Esophagus mucosa (tissue), 1 donor: ENCODE results near the gene CCR7. TPM values are rescaled to one million over a fixed set of nuclear protein-coding genes. Genes with fewer than 3 reads are reported as not detected.

Experiments used
- ATAC-seq: fragments of 200-7000 bp; cut with Tn5 transposase; one replicate; pipeline ENCODE4 v1.9.1; 2020
- total RNA-seq: library from RNA; stranded (reverse); gene quantifications from one replicate; pipeline ENCODE4 v1.2.4, GENCODE V29; 2023
- donor health status: DM: yes; HTN: yes; CAD: no.

The CCR7 gene
- total RNA-seq, 1 donor from 2014 or later: 0.48 TPM

DNA sequence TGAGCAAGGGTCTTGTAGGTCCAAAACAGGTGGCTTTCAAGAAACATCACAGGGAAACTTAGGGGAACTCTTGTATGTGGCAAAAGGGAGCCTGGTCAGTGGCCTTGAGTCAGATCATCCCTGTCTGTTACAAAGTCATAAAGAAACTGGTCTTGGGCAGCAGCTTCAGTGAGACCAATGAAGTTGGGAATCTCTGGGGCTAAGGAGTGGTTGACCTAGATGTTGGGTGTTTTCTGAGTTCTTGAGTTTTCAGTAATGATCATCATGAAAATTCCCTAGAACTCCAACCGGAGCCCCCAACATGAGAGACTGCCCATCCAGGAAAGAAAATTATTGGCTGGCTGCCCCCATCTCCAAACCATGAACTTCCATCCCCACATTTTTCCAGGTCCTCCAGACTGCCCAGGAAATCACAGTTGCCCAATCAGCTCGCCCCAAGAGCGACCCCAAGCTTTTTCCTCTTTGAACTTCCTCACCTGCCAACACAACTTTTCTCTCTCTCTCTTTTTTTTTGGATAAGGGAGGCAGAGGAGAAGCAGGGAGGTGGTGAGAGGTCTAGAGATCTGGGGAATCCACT, 3.9 kb downstream of the CCR7 start:
- ATAC-seq: no peak

DNA sequence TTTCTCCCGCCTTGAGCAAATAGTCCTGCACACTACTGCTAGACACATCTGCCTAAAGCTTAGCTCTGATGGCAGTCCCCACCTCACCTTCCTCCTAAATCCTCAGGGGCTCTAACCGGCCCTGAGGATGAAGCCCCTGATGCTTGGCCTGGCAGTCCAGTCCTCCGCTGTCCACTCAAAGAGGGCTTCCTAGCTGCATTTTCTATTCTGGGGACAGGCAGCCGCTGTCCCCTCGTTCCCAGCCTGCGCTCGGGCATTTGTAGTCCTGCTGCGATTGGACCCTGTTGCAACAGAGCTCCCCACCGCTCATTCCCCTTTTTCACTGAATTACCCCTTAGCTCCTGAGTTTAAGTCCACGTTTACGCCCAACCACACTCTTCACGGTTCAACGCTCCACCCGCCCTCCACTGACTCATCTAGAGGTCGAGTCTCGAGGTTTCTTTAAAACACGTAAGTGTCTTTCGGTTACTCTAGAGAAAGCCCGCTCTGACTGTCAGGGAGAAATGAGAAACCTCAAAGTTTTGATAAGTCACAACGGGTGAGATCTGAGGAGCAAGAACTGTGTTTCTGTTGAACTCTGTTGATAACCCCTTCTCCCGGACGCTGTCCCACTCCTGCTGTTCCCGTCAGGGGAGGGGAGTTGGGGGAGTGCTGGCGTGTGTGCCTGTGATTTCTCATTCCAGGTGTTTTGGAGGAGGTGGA, 4.5 kb downstream of the CCR7 start:
- peak; percentile 48 for ATAC-seq

DNA sequence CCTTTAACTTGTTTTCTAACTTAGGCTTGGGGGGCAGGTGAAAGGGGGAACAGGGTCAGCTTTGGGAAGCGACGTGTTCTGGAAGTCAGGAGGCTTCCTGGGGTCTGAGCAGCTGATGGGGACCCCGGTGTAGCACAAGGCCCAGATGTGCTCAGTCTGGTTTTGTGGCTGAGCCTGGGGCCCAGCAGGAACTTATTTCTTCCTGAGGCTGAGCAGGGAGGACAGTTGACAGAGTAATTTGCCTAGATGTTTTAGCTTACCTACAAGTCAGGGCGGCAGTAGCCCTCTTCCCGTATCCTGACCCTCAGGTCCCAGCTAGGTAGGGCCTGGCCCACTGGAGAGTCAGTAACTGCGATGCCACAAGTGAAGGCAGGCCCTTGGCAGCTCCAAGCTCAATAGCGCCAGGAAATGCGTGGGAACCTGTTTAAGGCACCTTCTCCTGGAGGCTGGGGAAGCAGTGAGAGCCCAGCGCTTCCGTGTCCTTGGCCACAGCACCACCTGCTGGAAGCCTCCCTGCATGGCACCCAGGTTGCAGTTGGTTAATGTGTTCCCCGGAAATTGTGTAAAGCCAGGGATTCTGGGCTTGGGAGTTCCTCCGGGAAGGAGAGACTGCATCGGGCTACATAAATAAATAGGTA, 5.2 kb downstream of the CCR7 start:
- peak; percentile 90 for ATAC-seq

GRCh38 chr17:40559564-40559916, 5.7 kb downstream of the CCR7 start:
- ATAC-seq: no peak

GRCh38 chr17:40558890-40559563, 6.2 kb downstream of the CCR7 start:
- no peak for ATAC-seq

GRCh38 chr17:40558300-40558889, 6.9 kb downstream of the CCR7 start:
- no peak for ATAC-seq

- no peak for ATAC-seq
These were observed 7.6 kb downstream of the CCR7 start for GRCh38 chr17:40557531-40558299.

DNA sequence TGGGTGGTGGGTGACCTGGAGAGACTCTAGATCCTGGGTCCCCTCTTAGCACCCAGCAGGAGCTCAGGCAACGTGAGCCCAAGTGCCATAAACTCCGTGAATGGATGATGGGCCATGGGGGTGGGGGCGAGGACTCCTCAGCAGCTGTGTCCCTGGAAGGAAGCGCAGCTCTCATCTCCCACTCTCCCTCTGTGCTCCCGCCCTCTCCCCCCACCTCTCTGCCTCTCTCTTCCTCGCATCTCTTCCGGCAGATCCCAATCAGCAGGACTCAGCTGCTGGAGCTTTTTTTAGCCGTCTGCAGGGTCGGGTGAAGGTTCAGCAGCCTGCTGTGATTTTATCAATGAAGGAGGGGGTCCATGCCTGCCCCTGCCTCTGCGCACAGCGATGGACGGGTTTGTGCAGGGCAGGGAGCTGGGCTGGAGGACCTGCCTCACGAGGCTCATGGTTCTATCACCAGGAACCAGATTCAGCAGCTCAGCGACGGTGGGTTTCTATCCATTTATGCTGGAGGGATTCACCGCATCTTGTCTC, 8.3 kb downstream of the CCR7 start:
- no peak for ATAC-seq

DNA sequence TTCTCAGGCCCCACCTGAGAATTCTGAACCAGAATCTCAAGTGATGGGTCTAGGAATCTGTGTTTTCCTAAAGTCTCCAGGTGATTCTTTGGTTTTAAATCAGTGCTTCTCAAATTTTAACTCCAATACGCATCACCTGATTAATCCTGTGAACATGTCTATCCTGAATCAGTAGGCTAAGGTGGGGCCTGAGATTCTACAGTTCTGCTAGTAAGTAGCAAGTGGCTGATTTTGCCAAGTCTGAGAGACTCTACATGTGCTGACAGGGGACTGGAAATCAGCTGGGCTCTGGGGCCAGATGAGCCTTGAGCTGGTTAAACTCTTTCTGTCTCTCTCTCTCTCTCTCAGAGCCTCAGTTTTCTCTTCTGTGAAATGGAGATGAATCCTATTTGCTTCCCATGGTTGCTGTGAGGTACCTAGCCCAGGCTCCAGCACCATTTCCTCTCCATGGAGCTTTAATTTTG, 9.0 kb downstream of the CCR7 start:
- ATAC-seq: no peak

DNA sequence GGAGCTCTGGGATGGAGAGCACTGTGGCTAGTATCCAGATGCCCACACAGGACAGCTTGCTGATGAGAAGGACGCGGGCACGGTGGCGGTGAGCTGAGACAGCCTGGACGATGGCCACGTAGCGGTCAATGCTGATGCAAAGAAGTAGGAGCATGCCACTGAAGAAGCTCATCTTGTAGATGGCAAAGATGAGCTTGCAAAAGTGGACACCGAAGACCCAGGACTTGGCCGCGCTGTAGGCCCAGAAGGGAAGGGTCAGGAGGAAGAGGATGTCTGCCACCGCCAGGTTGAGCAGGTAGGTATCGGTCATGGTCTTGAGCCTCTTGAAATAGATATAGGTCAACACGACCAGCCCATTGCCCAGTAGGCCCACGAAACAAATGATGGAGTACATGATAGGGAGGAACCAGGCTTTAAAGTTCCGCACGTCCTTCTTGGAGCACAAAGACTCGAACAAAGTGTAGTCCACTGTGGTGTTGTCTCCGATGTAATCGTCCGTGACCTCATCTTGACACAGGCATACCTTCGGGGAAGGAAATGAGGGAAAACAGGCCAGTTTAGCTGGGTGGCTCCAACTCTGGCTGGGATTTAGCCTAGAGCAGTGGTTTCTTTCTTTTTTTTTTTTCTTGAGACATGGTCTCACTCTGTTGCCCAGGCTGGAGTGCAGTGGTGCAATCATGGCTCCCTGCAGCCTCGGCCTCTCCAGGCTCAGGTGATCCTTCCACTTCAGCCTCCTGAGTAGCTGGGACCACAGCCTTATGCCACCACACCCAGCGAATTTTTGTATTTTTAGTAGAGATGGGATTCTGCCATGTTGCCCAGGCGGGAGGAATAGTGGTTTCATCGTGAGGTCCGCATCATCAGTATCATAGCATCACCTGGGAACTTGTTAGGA, 9.7 kb downstream of the CCR7 start:
- ATAC-seq: no peak

GRCh38 chr17:40554646-40555295, 10.5 kb downstream of the CCR7 start:
- ATAC-seq: no peak

GRCh38 chr17:40553694-40554534, 11.4 kb downstream of the CCR7 start:
- no peak for ATAC-seq

- no peak for ATAC-seq
These were observed 12.2 kb downstream of the CCR7 start for GRCh38 chr17:40552806-40553693.

GRCh38 chr17:40551879-40552768, 13.1 kb downstream of the CCR7 start:
- ATAC-seq: no peak

- ATAC-seq: peak; percentile 56
These were observed 14.0 kb downstream of the CCR7 start for GRCh38 chr17:40551091-40551878.

DNA sequence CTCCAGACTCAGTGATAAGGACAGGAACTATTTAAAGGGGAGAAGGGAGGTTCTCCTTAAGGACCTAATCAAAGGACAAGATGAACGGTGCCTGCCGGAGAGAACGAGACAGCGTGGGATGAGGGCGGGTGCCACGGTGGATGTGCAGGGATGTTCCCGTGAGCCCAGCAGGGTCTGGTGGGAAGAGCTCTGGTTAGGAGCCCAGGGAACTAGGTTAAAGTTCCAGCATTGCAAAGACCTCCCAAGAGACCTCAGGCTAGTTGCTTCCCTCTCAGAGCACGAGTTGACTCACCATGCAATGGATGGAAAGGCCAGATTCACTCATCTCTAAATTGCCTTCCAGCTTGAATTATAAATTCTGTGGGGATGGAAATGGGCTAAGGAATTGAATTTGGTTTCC, 14.7 kb downstream of the CCR7 start:
- ATAC-seq: no peak
